Small intestine (tissue), 7 donors: ENCODE data around the gene FBXL17. TPM values are rescaled to one million over a fixed set of nuclear protein-coding genes. Genes with fewer than 3 reads are reported as not detected.

Experiments
- DNase-seq, 2 donors: peaks; one replicate each; pipeline versions ENCODE4 v3.0.0 to v3.0.0-alpha.2; 2013
- FAIRE-seq: peaks from 2 replicates; lab custom pipeline; 2012; peaks lifted over from hg19 to GRCh38; lab: Jason Lieb, UNC
- H3K27ac ChIP-seq, 3 donors: one replicate each; pipeline ENCODE4 v1.5.1; 2013; ENCODE audit warnings: low read length in 2 of 3, mild to moderate bottlenecking in 2 of 3, control low read depth in 1 of 3, inconsistent platforms in 1 of 3, low read depth in 1 of 3, moderate library complexity in 1 of 3
- H3K27me3 ChIP-seq, 3 donors: one replicate each; pipeline ENCODE4 v1.6.1; 2013; ENCODE audit warnings: low read length in 3 of 3, inconsistent platforms in 1 of 3; ENCODE audit not compliant: control insufficient read depth in 3 of 3, insufficient read depth in 3 of 3
- H3K36me3 ChIP-seq, 3 donors: one replicate each; pipeline ENCODE4 v1.6.1; 2013; ENCODE audit warnings: low read length in 3 of 3, inconsistent platforms in 1 of 3, low read depth in 1 of 3, mild to moderate bottlenecking in 1 of 3, moderate library complexity in 1 of 3; ENCODE audit not compliant: control insufficient read depth in 3 of 3, insufficient read depth in 2 of 3
- H3K4me1 ChIP-seq, 3 donors: one replicate each; pipeline ENCODE4 v1.6.1; 2013; ENCODE audit warnings: low read length in 2 of 3, inconsistent platforms in 1 of 3, low read depth in 1 of 3, mild to moderate bottlenecking in 1 of 3, moderate library complexity in 1 of 3; ENCODE audit not compliant: control insufficient read depth in 3 of 3, insufficient read depth in 2 of 3
- H3K4me3 ChIP-seq, 3 donors: one replicate each; pipeline ENCODE4 v1.5.1; 2013; ENCODE audit warnings: low read length in 3 of 3, control low read depth in 1 of 3, inconsistent platforms in 1 of 3, low read depth in 1 of 3, mild to moderate bottlenecking in 1 of 3, moderate library complexity in 1 of 3
- H3K9me3 ChIP-seq, 2 donors: one replicate each; pipeline ENCODE4 v1.6.1; 2013; ENCODE audit warnings: low read depth in 1 of 2, low read length in 1 of 2; ENCODE audit not compliant: control insufficient read depth in 2 of 2, insufficient read depth in 1 of 2
- WGBS, 3 donors: extraction: QIAGEN DNeasy Blood & Tissue Kit; methylation state at CpG; one replicate each; pipeline ENCODE4 v1.1.7; 2013; 5-methylcytosine and 5-hydroxymethylcytosine counted together
- polyA plus RNA-seq, 4 donors: library from polyadenylated mRNA; stranded (reverse) in 3 of 4; unstranded in 1 of 4; fragments of 200-250 nt in 3 of 4; fragments of 120-200 nt in 1 of 4; gene quantifications; one replicate each; pipeline versions ENCODE4 v1.2.1 to v1.2.3, GENCODE V29; 2013
- donor health status: healthy with polysubstance abuse.
- donor health status: control.
- donor health status: control.
- donor health status: Bipolar disorder and iron deficiency.
- donor health status: healthy.

Gene FBXL17
- polyA plus RNA-seq, 4 donors, result 5.4 to 20.6 (median 8.3) TPM

DNA sequence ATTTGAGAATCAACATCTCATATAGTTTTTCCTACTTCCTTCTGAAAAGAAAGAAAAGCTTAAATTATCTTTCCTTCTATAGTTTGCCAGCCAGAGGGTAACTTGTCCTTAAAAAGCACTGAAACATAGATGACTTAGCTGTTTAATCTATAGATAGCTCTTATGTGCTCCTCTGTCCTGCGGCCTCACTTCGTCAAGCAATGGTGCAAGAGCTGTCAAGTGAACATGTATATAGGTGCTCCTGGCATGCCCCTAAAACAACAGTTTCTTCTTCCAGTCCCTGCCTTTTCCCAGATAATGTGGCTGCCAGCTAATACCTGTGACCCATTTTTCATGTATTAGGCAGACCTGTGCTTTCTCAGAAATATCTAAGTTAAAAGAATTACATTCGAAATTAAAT is 423.5 kb downstream of the FBXL17 start:
- no peaks in the 10 kb centered on the region for H3K27me3 ChIP-seq
- H3K9me3 ChIP-seq, result no peaks in the 10 kb centered on the region
- DNase-seq (no peak), FAIRE-seq (no peak)
- no peak overlapping the region for H3K4me3 ChIP-seq
- 93 to 95% (median 94%) methylated on average over 3 of the region's 3 CpGs for WGBS, 3 donors
- no peaks in the 10 kb centered on the region for H3K4me1 ChIP-seq
- H3K27ac ChIP-seq, result no peak overlapping the region
- peaks cover 0 to 1% (median 0%) of the 10 kb centered on the region in 3 donors for H3K36me3 ChIP-seq

DNA sequence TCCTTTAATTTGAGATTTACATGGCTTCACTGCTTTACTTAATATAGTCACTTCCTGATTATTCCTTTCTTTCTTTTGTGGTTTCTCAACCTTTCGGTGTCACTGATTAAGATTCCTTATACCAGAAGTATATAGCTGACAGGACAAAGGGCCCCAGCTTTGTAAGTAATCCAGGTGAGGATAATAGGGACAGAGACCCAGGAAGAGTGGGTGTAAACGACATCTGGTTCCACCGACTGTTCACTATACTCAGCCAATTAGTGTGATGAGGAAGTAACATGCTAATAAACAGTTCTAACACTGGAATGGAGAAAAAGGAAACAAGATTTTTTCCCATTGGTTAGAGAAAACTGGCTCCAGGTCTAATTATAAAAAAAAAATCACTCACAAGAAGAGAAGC is 424.8 kb downstream of the FBXL17 start:
- Histone ChIP-seq H3K27me3 (no peaks in the 10 kb centered on the region), H3K36me3 (peaks cover 0 to 1% (median 0%) of the 10 kb centered on the region in 3 donors), H3K4me1 (no peaks in the 10 kb centered on the region), H3K9me3 (no peaks in the 10 kb centered on the region), H3K27ac (no peak overlapping the region), H3K4me3 (no peak overlapping the region)
- 64 to 86% (median 82%) methylated on average over 3 of the region's 3 CpGs for whole genome bisulfite sequencing, 3 donors
- DNase-seq (no peak), FAIRE-seq (no peak)

DNA sequence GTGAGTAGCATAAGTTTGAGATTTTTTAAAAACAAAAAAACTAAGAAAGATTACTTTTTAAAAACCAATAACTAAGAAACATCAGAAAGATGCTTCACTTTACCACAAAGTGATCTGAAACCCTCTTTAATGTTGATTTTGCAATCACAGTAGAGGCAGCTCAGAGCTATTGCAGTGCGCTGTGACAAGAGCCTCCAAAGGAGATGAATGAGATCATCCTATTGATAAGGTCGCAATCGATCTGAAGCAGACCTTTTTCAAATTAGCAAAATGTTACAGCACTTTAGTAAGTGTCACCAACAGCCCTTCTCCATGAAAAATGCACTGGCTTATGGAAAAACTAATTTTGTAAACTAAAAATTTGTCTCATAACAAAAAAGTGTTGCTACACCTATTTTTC is 426.6 kb downstream of the FBXL17 start:
- no peak for FAIRE-seq
- WGBS, 3 donors, result 66 to 87% (median 77%) methylated on average over 3 of the region's 3 CpGs
- no peaks in the 10 kb centered on the region for H3K4me1 ChIP-seq

DNA sequence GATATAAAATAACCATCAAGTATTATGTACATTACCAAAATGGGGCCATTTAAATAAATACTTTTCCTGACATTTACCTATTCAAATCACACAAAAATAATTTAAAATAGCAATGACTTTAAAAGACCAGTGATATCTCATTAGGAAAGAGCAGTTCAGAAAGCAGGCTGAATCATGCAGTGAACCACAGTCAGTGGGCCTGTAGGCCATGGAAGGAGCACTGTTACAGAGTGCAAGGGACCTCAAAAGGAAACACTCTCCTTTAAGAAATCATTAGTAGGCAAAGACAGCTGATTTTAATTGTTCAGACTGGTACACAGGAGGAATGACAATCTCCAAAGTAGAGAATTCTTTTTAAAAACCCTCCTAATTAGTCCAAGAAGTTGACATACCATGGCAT is 427.6 kb downstream of the FBXL17 start:
- no peak overlapping the region for H3K4me3 ChIP-seq
- DNase-seq (no peak), FAIRE-seq (no peak)
- H3K36me3 ChIP-seq, result no peaks in the 10 kb centered on the region
- H3K9me3 ChIP-seq, result no peaks in the 10 kb centered on the region
- no peaks in the 10 kb centered on the region for H3K27me3 ChIP-seq
- H3K4me1 ChIP-seq, result no peaks in the 10 kb centered on the region
- H3K27ac ChIP-seq, result no peak overlapping the region

More for the DNA sequence above, 426.6 kb downstream of the FBXL17 start:
- Histone ChIP-seq H3K9me3 (no peaks in the 10 kb centered on the region), H3K27ac (no peak overlapping the region), H3K4me3 (no peak overlapping the region), H3K36me3 (no peaks in the 10 kb centered on the region), H3K27me3 (no peaks in the 10 kb centered on the region)
- no peak for DNase-seq

DNA sequence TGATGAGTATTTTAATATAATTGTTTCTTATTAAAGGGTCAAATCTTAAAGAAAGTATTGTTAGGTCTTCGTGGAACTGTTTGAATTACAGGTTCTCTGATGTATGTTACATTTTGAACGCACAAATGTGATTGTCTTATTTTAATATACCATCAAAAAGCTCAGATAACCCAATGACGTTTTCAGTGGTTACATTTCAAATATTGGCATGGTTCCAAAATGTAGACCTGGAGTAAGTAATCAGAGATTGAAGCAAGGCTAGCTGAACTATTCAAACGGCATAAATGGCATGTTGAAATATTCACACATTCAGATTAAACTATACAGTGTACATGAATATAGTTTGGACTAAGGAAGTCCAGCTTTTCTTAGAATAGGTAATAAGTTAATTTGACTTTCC is 429.4 kb downstream of the FBXL17 start:
- DNase-seq, result no peak
- Histone ChIP-seq H3K36me3 (no peaks in the 10 kb centered on the region), H3K4me3 (no peak overlapping the region), H3K27me3 (no peaks in the 10 kb centered on the region), H3K4me1 (no peaks in the 10 kb centered on the region), H3K9me3 (no peaks in the 10 kb centered on the region), H3K27ac (no peak overlapping the region)
- FAIRE-seq, result no peak
- WGBS, 3 donors, result 63 to 75% (median 75%) methylated on average over 4 of the region's 4 CpGs

DNA sequence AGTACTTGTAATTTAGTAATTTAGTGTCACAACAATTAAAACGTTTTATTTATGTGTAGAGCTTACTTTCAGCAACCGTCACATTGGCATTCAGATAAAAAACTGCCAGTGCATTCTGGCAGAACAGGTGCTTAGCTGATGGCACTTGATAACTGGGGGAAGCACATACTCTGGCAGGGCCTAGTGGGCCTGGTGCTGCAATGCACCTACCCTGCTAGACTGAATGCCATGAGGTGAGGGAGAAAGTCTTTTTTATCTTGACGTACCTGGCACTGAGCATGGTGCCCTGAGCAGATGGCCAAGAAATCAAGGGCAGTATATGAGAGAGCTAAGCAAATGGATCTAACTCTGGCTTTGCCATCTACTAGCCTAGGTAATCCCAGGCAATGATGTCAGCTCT is 430.6 kb downstream of the FBXL17 start:
- no peak for FAIRE-seq
- WGBS, 3 donors, result 50 to 76% (median 70%) methylated on average over 3 of the region's 3 CpGs
- no peak for DNase-seq
- H3K27ac ChIP-seq, result no peak overlapping the region
- no peaks in the 10 kb centered on the region for H3K27me3 ChIP-seq
- no peak overlapping the region for H3K4me3 ChIP-seq
- H3K9me3 ChIP-seq, result no peaks in the 10 kb centered on the region
- H3K4me1 ChIP-seq, result no peaks in the 10 kb centered on the region
- no peaks in the 10 kb centered on the region for H3K36me3 ChIP-seq

DNA sequence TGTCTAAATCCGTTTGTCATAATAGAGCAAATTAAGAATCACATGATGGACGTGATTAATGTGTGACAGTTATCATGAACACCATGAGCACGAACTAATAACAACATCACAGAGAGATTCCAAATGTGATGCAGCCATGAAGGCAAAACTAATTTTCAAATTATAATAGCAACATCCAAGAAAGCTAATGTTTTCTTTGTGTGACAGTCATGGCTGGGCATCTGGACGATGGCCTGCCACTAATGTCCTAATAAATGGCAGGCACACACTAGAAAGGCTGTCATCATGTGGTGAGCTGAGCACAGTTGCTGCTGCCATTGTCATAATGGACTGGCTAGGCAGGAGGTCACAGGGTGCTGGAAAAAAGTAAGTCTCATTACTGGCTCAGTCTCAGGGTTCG is 431.1 kb downstream of the FBXL17 start:
- 93 to 96% (median 94%) methylated on average over 5 of the region's 5 CpGs for WGBS, 3 donors
- DNase-seq, result no peak
- FAIRE-seq, result no peak
- no peaks in the 10 kb centered on the region for H3K27me3 ChIP-seq
- no peaks in the 10 kb centered on the region for H3K4me1 ChIP-seq
- H3K9me3 ChIP-seq, result no peaks in the 10 kb centered on the region
- H3K27ac ChIP-seq, result no peak overlapping the region
- no peak overlapping the region for H3K4me3 ChIP-seq
- no peaks in the 10 kb centered on the region for H3K36me3 ChIP-seq

DNA sequence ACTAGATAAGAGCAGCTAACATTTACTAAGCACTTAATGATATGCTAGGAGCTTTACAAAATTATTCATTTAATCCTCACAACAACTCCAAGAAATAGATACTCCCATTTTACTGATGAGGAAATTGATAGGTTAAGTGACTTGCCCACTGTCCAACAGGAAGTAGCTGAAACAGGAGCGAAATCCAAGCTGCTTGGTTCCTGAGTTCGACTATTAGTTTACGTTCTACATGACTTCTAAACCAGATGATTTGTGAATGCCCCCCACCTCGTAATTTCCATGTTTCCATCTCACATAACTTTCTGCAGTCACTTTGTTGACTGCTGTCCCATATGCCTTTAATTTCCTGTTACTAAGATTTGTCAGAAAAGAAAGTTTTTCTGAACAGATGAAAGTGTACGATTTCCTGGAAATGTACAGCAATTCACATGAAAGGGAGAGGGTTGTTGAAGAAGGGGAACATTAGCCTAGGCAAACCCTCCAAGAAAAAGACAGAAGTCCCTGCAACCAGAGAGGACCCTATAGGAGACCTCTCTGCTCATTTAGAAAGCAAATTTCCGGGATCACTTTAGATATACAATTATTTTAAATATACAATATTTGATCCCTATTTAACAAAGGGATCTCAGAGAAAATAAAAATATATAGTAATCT is 432.1 kb downstream of the FBXL17 start:
- 81 to 95% (median 87%) methylated on average over 6 of the region's 6 CpGs for WGBS, 3 donors
- FAIRE-seq (no peak), DNase-seq (no peak)
- H3K4me3 ChIP-seq, result no peak overlapping the region
- no peak overlapping the region for H3K27ac ChIP-seq
- H3K36me3 ChIP-seq, result no peaks in the 10 kb centered on the region
- no peaks in the 10 kb centered on the region for H3K27me3 ChIP-seq
- no peaks in the 10 kb centered on the region for H3K9me3 ChIP-seq
- H3K4me1 ChIP-seq, result no peaks in the 10 kb centered on the region

DNA sequence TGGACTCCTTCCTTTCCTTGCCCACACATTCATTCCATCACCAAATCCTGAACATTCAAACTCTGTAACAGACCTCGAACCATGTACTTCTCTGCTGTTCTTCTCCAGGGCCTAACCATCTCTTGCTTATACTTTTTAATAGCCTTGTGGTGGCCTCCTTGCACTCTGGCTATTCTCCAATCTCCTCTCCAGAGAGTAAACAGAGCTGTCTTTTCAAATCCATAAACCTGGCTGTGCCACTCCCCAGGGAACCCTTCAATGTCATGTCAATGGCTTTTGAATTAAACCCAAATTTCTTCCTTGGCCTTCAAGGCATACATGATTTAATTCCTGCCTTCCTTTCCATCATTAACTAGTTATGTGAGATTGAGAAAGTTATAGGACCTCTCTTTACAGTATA is 433.5 kb downstream of the FBXL17 start:
- no peak for FAIRE-seq
- H3K4me3 ChIP-seq, result no peak overlapping the region
- no peaks in the 10 kb centered on the region for H3K36me3 ChIP-seq
- 69 to 97% (median 78%) methylated on average over 1 of the region's 1 CpG for WGBS, 3 donors
- H3K27ac ChIP-seq, result no peak overlapping the region
- no peaks in the 10 kb centered on the region for H3K27me3 ChIP-seq
- DNase-seq, result no peak
- H3K9me3 ChIP-seq, result no peaks in the 10 kb centered on the region
- H3K4me1 ChIP-seq, result no peaks in the 10 kb centered on the region
